Panc1 (cell line): ENCODE data around the gene B4GALT1. TPM values are rescaled to one million over a fixed set of nuclear protein-coding genes. Genes with fewer than 3 reads are reported as not detected.

Experiments
- ATAC-seq: fragments of 200-7000 bp; cut with Tn5 transposase; 2 replicates; pipeline ENCODE4 v1.9.1; 2020; ENCODE audit warnings: mild to moderate bottlenecking, moderate library complexity
- BruUV-seq: library from RNA; stranded (reverse); fragments of 400-500 nt; replicated peaks from 2 replicates; lab custom pipeline; 2021; lab: Mats Ljungman, UMichigan
- CTCF ChIA-PET: fragments of 300-600 bp; sonication (Branson Sonifier 250); formaldehyde crosslinking; loops from one replicate; lab custom pipeline; 2022; ENCODE audit warnings: antibody characterized with exemption; lab: Charles Lee
- POLR2A ChIA-PET: fragments of 300-600 bp; sonication (Branson Sonifier 250); formaldehyde crosslinking; loops from one replicate; lab custom pipeline; 2022; ENCODE audit warnings: antibody characterized with exemption; lab: Charles Lee
- DNase-seq: peaks from one replicate; pipeline ENCODE4 v3.0.0-alpha.2; 2010; ENCODE audit warnings: low read depth, low spot score
- H3K27ac ChIP-seq: 2 replicates; pipeline ENCODE4 v1.5.1; 2011; ENCODE audit warnings: mild to moderate bottlenecking, low read length, inconsistent platforms
- H3K27me3 ChIP-seq: fragments of 200-500 bp; sonication (Bioruptor generic); 2 replicates; pipeline ENCODE4 v1.6.0; 2014; ENCODE audit warnings: low read length, inconsistent platforms; ENCODE audit not compliant: control insufficient read depth, insufficient read depth
- H3K36me3 ChIP-seq: fragments of 200-500 bp; sonication (Bioruptor generic); 2 replicates; pipeline ENCODE4 v1.5.1; 2014; ENCODE audit warnings: inconsistent platforms, mild to moderate bottlenecking, low read length, moderate library complexity; ENCODE audit not compliant: control insufficient read depth, insufficient read depth
- H3K4me1 ChIP-seq: 2 replicates; pipeline ENCODE4 v1.5.1; 2011; ENCODE audit warnings: inconsistent platforms, mild to moderate bottlenecking, low read length, moderate library complexity; ENCODE audit not compliant: control insufficient read depth, insufficient read depth
- H3K4me3 ChIP-seq, 2 experiments: 2 replicates each; pipeline ENCODE4 v1.5.1; 2011 to 2012; ENCODE audit warnings: low read depth in 2 of 2, low read length in 2 of 2, mild to moderate bottlenecking in 2 of 2, inconsistent platforms in 1 of 2, moderate library complexity in 1 of 2
- H3K9me3 ChIP-seq: fragments of 200-500 bp; sonication (Bioruptor generic); 2 replicates; pipeline ENCODE4 v1.5.1; 2014; ENCODE audit warnings: low read depth, mild to moderate bottlenecking, inconsistent platforms, low read length, moderate library complexity; ENCODE audit not compliant: control insufficient read depth, insufficient read depth
- POLR2AphosphoS5 ChIP-seq: IDR thresholded peaks from 2 replicates; pipeline ENCODE4 v1.6.1; 2012; ENCODE audit warnings: mild to moderate bottlenecking, low read depth, low read length, moderate library complexity
- SIN3A ChIP-seq: IDR thresholded peaks from 2 replicates; pipeline ENCODE4 v1.6.1; 2012; ENCODE audit warnings: low read depth, mild to moderate bottlenecking, low read length, moderate library complexity, borderline replicate concordance; ENCODE audit not compliant: insufficient read depth
- TCF7L2 ChIP-seq: IDR thresholded peaks from 2 replicates; pipeline ENCODE4 v1.6.1; 2011; ENCODE audit warnings: mild to moderate bottlenecking, low read depth, low read length, inconsistent platforms
- in situ Hi-C: cut with HindIII; loops from 2 replicates; pipeline ENCODE4 v1.10.0; 2016; ENCODE audit warnings: low sequenced_read_pairs, low pct_unique_long_range_greater_than_20kb
- intact Hi-C: fragments of 100-400 bp; cut with micrococcal nuclease; formaldehyde crosslinking; loops from one replicate; pipeline ENCODE4 v1.10.0; 2022; ENCODE audit not compliant: unreplicated experiment
- total RNA-seq: library from RNA; stranded (reverse); gene quantifications from one replicate; pipeline ENCODE4 v1.2.1, GENCODE V29; 2021; ENCODE audit not compliant: unreplicated experiment
- TF ChIP-seq, protein P1 (sequence below): fragments of 450-650 bp; IDR thresholded peaks from 2 replicates; pipeline ENCODE4 v1.5.1; 2017; ENCODE audit warnings: mild to moderate bottlenecking
- TF ChIP-seq, protein P2 (sequence below), 2 experiments: IDR thresholded peaks; 2 replicates each; pipeline ENCODE4 v1.6.1; 2011 to 2012; ENCODE audit warnings: low read depth in 2 of 2, control low read depth in 1 of 2, low read length in 1 of 2, mild to moderate bottlenecking in 1 of 2, moderate library complexity in 1 of 2; ENCODE audit not compliant: insufficient read depth in 1 of 2

B4GALT1 gene
- total RNA-seq, 1 experiment from 2014 or later, result 57.4 TPM

DNA sequence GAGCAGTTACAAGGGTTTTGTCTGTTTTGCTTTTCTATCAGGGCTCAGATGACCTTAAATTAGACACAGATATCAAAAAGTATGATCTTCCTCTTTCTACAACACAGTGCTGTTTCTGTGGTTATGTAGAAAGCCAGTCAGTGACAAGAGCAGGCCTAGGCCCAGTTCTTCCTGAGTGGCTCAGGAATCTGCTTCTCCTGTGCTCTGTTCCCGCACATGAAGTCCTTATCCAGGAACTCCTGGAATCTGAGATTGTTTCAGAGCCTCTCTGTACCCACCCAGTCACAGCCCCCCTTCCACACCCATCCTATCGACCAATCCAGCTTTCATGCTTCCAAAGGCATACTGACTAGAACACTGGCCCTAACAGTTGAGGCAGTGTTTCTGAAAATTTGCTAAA lies 50.3 kb downstream of the B4GALT1 start:
- no peak overlapping the region for H3K27ac ChIP-seq
- no peaks in the 10 kb centered on the region for H3K9me3 ChIP-seq
- ChIA-PET POLR2A (no interaction called here), CTCF (no interaction called here)
- no TSS peak for BruUV-seq
- H3K27me3 ChIP-seq, result no peaks in the 10 kb centered on the region
- TF ChIP-seq POLR2AphosphoS5, result no peak
- TF ChIP-seq, protein P1, sequence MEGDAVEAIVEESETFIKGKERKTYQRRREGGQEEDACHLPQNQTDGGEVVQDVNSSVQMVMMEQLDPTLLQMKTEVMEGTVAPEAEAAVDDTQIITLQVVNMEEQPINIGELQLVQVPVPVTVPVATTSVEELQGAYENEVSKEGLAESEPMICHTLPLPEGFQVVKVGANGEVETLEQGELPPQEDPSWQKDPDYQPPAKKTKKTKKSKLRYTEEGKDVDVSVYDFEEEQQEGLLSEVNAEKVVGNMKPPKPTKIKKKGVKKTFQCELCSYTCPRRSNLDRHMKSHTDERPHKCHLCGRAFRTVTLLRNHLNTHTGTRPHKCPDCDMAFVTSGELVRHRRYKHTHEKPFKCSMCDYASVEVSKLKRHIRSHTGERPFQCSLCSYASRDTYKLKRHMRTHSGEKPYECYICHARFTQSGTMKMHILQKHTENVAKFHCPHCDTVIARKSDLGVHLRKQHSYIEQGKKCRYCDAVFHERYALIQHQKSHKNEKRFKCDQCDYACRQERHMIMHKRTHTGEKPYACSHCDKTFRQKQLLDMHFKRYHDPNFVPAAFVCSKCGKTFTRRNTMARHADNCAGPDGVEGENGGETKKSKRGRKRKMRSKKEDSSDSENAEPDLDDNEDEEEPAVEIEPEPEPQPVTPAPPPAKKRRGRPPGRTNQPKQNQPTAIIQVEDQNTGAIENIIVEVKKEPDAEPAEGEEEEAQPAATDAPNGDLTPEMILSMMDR, result no peak
- TF ChIP-seq, protein P2, sequence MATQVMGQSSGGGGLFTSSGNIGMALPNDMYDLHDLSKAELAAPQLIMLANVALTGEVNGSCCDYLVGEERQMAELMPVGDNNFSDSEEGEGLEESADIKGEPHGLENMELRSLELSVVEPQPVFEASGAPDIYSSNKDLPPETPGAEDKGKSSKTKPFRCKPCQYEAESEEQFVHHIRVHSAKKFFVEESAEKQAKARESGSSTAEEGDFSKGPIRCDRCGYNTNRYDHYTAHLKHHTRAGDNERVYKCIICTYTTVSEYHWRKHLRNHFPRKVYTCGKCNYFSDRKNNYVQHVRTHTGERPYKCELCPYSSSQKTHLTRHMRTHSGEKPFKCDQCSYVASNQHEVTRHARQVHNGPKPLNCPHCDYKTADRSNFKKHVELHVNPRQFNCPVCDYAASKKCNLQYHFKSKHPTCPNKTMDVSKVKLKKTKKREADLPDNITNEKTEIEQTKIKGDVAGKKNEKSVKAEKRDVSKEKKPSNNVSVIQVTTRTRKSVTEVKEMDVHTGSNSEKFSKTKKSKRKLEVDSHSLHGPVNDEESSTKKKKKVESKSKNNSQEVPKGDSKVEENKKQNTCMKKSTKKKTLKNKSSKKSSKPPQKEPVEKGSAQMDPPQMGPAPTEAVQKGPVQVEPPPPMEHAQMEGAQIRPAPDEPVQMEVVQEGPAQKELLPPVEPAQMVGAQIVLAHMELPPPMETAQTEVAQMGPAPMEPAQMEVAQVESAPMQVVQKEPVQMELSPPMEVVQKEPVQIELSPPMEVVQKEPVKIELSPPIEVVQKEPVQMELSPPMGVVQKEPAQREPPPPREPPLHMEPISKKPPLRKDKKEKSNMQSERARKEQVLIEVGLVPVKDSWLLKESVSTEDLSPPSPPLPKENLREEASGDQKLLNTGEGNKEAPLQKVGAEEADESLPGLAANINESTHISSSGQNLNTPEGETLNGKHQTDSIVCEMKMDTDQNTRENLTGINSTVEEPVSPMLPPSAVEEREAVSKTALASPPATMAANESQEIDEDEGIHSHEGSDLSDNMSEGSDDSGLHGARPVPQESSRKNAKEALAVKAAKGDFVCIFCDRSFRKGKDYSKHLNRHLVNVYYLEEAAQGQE (IDR thresholded peaks at IDR 0.05; ENCODE audit: insufficient read depth in 1 of 2, low read depth in 2 of 2, low read length in 1 of 2), result no peak
- no peak for TF ChIP-seq TCF7L2
- no peak for TF ChIP-seq SIN3A
- in situ Hi-C loops (no loop called here), intact Hi-C loops (no loop called here)
- no peak for ATAC-seq
- H3K36me3 ChIP-seq, result no peaks in the 10 kb centered on the region
- DNase-seq, result no peak
- no peak overlapping the region for H3K4me3 ChIP-seq
- H3K4me1 ChIP-seq, result no peaks in the 10 kb centered on the region

DNA sequence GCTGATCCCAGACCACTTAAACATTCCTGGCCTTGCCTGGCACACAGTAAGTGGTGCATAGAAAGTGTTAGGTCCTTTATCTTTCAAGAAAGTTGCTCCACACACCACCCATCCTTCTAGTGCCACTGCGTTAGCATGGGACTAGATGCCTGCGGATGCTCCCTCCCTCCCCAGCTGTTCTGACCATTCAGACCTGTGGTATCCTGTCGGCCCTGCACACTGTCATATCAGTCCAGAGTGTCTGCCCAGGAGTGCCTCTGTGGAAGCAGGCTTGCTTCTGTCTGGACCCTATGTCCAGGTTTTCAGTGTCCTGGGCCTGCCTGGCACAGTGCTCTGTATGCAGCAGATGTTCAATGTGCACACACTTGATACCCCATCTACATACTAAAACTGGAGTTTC lies 52.4 kb downstream of the B4GALT1 start:
- intact Hi-C loops, result no loop called here
- Histone ChIP-seq H3K4me3 (no peak overlapping the region), H3K4me1 (no peaks in the 10 kb centered on the region), H3K27me3 (no peaks in the 10 kb centered on the region), H3K36me3 (no peaks in the 10 kb centered on the region), H3K9me3 (no peaks in the 10 kb centered on the region), H3K27ac (no peak overlapping the region)
- CTCF ChIA-PET, result no interaction called here
- in situ Hi-C loops, result no loop called here
- DNase-seq (no peak), ATAC-seq (no peak)
- no TSS peak for BruUV-seq
- POLR2A ChIA-PET, result no interaction called here
- TF ChIP-seq POLR2AphosphoS5, result no peak

DNA sequence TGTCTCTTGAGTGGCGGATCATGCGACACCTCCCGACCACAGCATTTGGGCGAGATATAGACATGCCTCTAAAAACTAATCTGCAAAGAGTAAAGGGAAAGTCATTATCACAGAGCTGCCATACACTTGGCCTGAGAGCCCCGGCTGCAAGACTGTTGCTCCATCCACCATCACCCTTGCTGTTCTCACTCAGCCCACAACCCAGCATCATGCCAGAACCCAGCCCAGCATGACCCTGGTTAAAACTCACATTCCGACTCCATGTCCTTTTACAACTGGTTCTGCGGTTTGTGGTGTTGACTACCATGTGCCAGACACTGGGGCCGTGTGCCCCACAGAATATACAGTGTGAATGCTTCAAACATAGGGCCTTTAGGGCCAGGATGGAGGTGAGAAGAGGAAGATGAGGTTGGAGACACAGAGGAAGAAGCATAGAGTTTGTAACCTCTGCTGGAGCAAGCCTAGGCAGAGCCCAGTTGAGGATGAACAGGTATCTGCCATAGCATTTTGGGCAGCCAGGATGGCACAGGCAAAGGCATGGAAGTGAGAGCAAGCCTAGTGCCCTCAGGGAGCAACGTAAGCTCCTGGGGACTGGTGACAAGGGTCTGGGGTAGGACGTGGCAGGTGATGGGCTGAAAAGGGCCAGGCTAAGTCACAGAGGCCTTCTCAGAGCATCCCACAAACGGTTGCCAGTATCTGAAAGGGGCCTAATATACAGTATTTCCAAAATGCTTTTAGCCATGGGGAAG lies 53.2 kb downstream of the B4GALT1 start:
- Histone ChIP-seq H3K4me1 (no peaks in the 10 kb centered on the region), H3K9me3 (no peaks in the 10 kb centered on the region), H3K27me3 (no peaks in the 10 kb centered on the region), H3K4me3 (no peak overlapping the region), H3K36me3 (no peaks in the 10 kb centered on the region), H3K27ac (no peak overlapping the region)
- no TSS peak for BruUV-seq
- ATAC-seq (no peak), DNase-seq (no peak)
- intact Hi-C loops (no loop called here), in situ Hi-C loops (no loop called here)
- CTCF ChIA-PET, result no interaction called here
- TF ChIP-seq, protein P1, result no peak
- TF ChIP-seq POLR2AphosphoS5 (no peak), TCF7L2 (no peak), SIN3A (no peak)
- TF ChIP-seq, protein P2 (IDR thresholded peaks at IDR 0.05; ENCODE audit: insufficient read depth in 1 of 2, low read depth in 2 of 2, low read length in 1 of 2), result no peak
- POLR2A ChIA-PET, result no interaction called here
